ENCODE measurements around the gene GRK7. TPM values are rescaled to one million over a fixed set of nuclear protein-coding genes. Genes with fewer than 3 reads are reported as not detected.

GRK7 gene
- total and polyA plus RNA-seq, 2 donors (not counting 1 experiment from before 2014, with no cell fraction given): 0.12 TPM; not detected in 1

DNA sequence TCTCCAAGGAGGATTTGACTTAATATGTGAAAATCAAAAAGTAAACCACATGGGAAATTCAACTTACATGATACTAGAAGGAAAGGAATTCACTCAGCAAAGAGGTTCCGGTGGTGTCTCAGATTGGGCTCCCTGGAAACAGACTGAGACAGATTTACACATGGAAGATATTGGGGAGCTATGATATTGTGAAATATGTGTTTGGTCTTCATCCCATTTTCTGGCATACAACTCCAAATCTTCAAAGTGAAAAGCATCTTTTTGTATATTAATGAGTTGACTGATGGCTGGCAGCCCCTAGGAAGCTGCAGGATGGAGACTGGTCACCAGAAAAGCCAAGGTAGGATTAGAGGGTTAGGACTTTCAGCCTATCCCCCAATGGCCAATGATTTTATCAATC is 29.3 kb downstream of the GRK7 start:
- H3K9me3 ChIP-seq (ENCODE audit: control extremely low read depth in 1 of 3, control insufficient read depth in 2 of 3, insufficient read depth in 1 of 3, low read length in 2 of 3): peaks cover 0 to 5% (median 0%) of the 10 kb centered on the region in 3 donors
- no peaks in the 10 kb centered on the region for H3K27me3 ChIP-seq (replicated peaks in 1 of 4; ENCODE audit: control extremely low read depth in 1 of 4, control insufficient read depth in 3 of 4, insufficient read depth in 4 of 4, low read length in 3 of 4)
- no peaks in the 10 kb centered on the region for H3K36me3 ChIP-seq (replicated peaks in 1 of 2; ENCODE audit: control extremely low read depth in 1 of 2, control insufficient read depth in 1 of 2, extremely low read depth in 1 of 2, insufficient read depth in 2 of 2, low read length in 1 of 2)
- H3K4me3 ChIP-seq (ENCODE audit: control extremely low read depth in 1 of 5, extremely low read depth in 1 of 5, insufficient read depth in 1 of 5, low read depth in 2 of 5, low read length in 4 of 5): no peak overlapping the region
- no peaks in the 10 kb centered on the region for H3K79me2 ChIP-seq (ENCODE audit: control insufficient read depth, insufficient read depth, low read length)
- CTCF ChIA-PET: interaction anchor here (1.0 kb wide), 1 partner anchor 83 kb away, joined by 3 read pairs; no protein-coding TSS in a partner anchor
- DNase-seq (no peak), ATAC-seq (ENCODE audit: low read depth) (no peak)
- H3K4me3 Mint-ChIP-seq: no peak overlapping the region
- no CpG with 5 or more reads among the region's 1 CpG for WGBS (ENCODE audit: insufficient coverage)
- H3K4me2 ChIP-seq (replicated peaks; ENCODE audit: low read depth, low read length, poor library complexity, severe bottlenecking): no peak overlapping the region
- H4K20me1 ChIP-seq (ENCODE audit: control insufficient read depth, insufficient read depth, low read length, poor library complexity, severe bottlenecking): no peaks in the 10 kb centered on the region
- no peak overlapping the region for H3K9ac ChIP-seq (ENCODE audit: low read length)
- H2AFZ ChIP-seq (ENCODE audit: insufficient read depth, low read depth, low read length, poor library complexity, severe bottlenecking): no peak overlapping the region
- H3K4me1 Mint-ChIP-seq: peaks cover 27% of the 10 kb centered on the region
- intact Hi-C loops (cut with micrococcal nuclease): no loop called here
- no peak overlapping the region for H3K27ac ChIP-seq (ENCODE audit: low read length in 2 of 2)
- POLR2A ChIA-PET: interaction anchor here (0.6 kb wide), 1 partner anchor 85 kb away, joined by 3 read pairs; no protein-coding TSS in a partner anchor
- H3K27me3 Mint-ChIP-seq: no peaks in the 10 kb centered on the region
- no peak overlapping the region for H3K27ac Mint-ChIP-seq
- H3K9me3 Mint-ChIP-seq (ENCODE audit: insufficient read depth): no peaks in the 10 kb centered on the region
- TF ChIP-seq EZH2 (IDR thresholded peaks at IDR 0.05; ENCODE audit: borderline replicate concordance, insufficient read depth, low read depth, low read length, poor library complexity, severe bottlenecking): no peak
- TF ChIP-seq CTCF (IDR thresholded peaks at IDR 0.05): no peak
- peaks cover 15 to 17% of the 10 kb centered on the region in 2 donors for H3K4me1 ChIP-seq (ENCODE audit: control insufficient read depth in 2 of 2, insufficient read depth in 2 of 2, low read length in 2 of 2)

GRCh38 chr3:141793476-141794260 is 30.5 kb downstream of the GRK7 start:
- no peak overlapping the region for H2AFZ ChIP-seq (ENCODE audit: insufficient read depth, low read depth, low read length, poor library complexity, severe bottlenecking)
- peaks cover 21 to 26% of the 10 kb centered on the region in 2 donors for H3K4me1 ChIP-seq (ENCODE audit: control insufficient read depth in 2 of 2, insufficient read depth in 2 of 2, low read length in 2 of 2)
- Mint-ChIP-seq H3K9me3 (ENCODE audit: insufficient read depth) (no peaks in the 10 kb centered on the region), H3K27me3 (no peaks in the 10 kb centered on the region), H3K4me1 (peaks cover 34% of the 10 kb centered on the region), H3K4me3 (no peak overlapping the region), H3K27ac (no peak overlapping the region)
- no peak overlapping the region for H3K9ac ChIP-seq (ENCODE audit: low read length)
- no peak for DNase-seq
- intact Hi-C loops (cut with micrococcal nuclease): no loop called here
- no peaks in the 10 kb centered on the region for H3K36me3 ChIP-seq (replicated peaks in 1 of 2; ENCODE audit: control extremely low read depth in 1 of 2, control insufficient read depth in 1 of 2, extremely low read depth in 1 of 2, insufficient read depth in 2 of 2, low read length in 1 of 2)
- H3K9me3 ChIP-seq (ENCODE audit: control extremely low read depth in 1 of 3, control insufficient read depth in 2 of 3, insufficient read depth in 1 of 3, low read length in 2 of 3): peaks cover 0 to 5% (median 0%) of the 10 kb centered on the region in 3 donors
- no peak overlapping the region for H3K4me2 ChIP-seq (replicated peaks; ENCODE audit: low read depth, low read length, poor library complexity, severe bottlenecking)
- no peaks in the 10 kb centered on the region for H4K20me1 ChIP-seq (ENCODE audit: control insufficient read depth, insufficient read depth, low read length, poor library complexity, severe bottlenecking)
- no peak for ATAC-seq (ENCODE audit: low read depth)
- POLR2A ChIA-PET: no interaction called here
- H3K4me3 ChIP-seq (ENCODE audit: control extremely low read depth in 1 of 5, extremely low read depth in 1 of 5, insufficient read depth in 1 of 5, low read depth in 2 of 5, low read length in 4 of 5): no peak overlapping the region
- no peaks in the 10 kb centered on the region for H3K27me3 ChIP-seq (replicated peaks in 1 of 4; ENCODE audit: control extremely low read depth in 1 of 4, control insufficient read depth in 3 of 4, insufficient read depth in 4 of 4, low read length in 3 of 4)
- no peak overlapping the region for H3K27ac ChIP-seq (ENCODE audit: low read length in 2 of 2)
- CTCF ChIA-PET: interaction anchor here (1.0 kb wide), 1 partner anchor 81 kb away, joined by 3 read pairs; no protein-coding TSS in a partner anchor
- H3K79me2 ChIP-seq (ENCODE audit: control insufficient read depth, insufficient read depth, low read length): no peaks in the 10 kb centered on the region
- 100% methylated on average over 4 of the region's 8 CpGs for WGBS (ENCODE audit: insufficient coverage)
- TF ChIP-seq CTCF (IDR thresholded peaks at IDR 0.05) (no peak), EZH2 (IDR thresholded peaks at IDR 0.05; ENCODE audit: borderline replicate concordance, insufficient read depth, low read depth, low read length, poor library complexity, severe bottlenecking) (no peak)

Measured in B cell (primary cell).